CD4-positive, alpha-beta T cell (primary cell): Measurements from ENCODE around the gene MOBP. TPM values are rescaled to one million over a fixed set of nuclear protein-coding genes. Genes with fewer than 3 reads are reported as not detected.

Source experiments
- ATAC-seq: fragments of 200-7000 bp; cut with Tn5 transposase; one replicate; pipeline ENCODE4 v1.10.0; 2022; ENCODE audit warnings: mild to moderate bottlenecking; ENCODE audit not compliant: poor library complexity
- CTCF ChIA-PET: fragments of 350-600 bp; sonication (Branson Sonifier 250); formaldehyde crosslinking; loops from one replicate; lab custom pipeline; 2021; ENCODE audit warnings: antibody characterized with exemption, inconsistent platforms; lab: Charles Lee
- POLR2A ChIA-PET: fragments of 350-600 bp; sonication (Branson Sonifier 250); formaldehyde crosslinking; loops from one replicate; lab custom pipeline; 2021; ENCODE audit warnings: antibody characterized with exemption, inconsistent platforms; lab: Charles Lee
- DNase-seq, 14 experiments: peaks; one replicate each; pipeline ENCODE4 v3.0.0-alpha.2; 2013 to 2020; ENCODE audit warnings: mixed read lengths in 2 of 14
- H3K27ac ChIP-seq, 2 donors: one replicate each; pipeline versions ENCODE4 v1.5.1 to v1.7.0; 2013; ENCODE audit warnings: low read length in 2 of 2, low read depth in 1 of 2, mild to moderate bottlenecking in 1 of 2
- H3K27me3 ChIP-seq, 2 experiments: 1 replicate in 1 of 2; 2 replicates in 1 of 2; pipeline versions ENCODE4 v1.6.1 to v1.7.0; 2013; ENCODE audit warnings: low read length in 2 of 2, control low read depth in 1 of 2, mild to moderate bottlenecking in 1 of 2, moderate library complexity in 1 of 2; ENCODE audit not compliant: insufficient read depth in 2 of 2, control insufficient read depth in 1 of 2
- H3K36me3 ChIP-seq: one replicate; pipeline ENCODE4 v1.6.1; 2013; ENCODE audit warnings: low read length, control low read depth; ENCODE audit not compliant: insufficient read depth
- H3K4me1 ChIP-seq: one replicate; pipeline ENCODE4 v1.6.1; 2013; ENCODE audit warnings: low read length, control low read depth; ENCODE audit not compliant: insufficient read depth
- H3K4me3 ChIP-seq: one replicate; pipeline ENCODE4 v1.5.1; 2013; ENCODE audit warnings: mild to moderate bottlenecking, low read length, moderate library complexity
- H3K9me3 ChIP-seq, 2 experiments: 1 replicate in 1 of 2; 2 replicates in 1 of 2; pipeline versions ENCODE4 v1.6.1 to v1.7.0; 2013; ENCODE audit warnings: low read length in 2 of 2, mild to moderate bottlenecking in 2 of 2, control low read depth in 1 of 2, moderate library complexity in 1 of 2; ENCODE audit not compliant: control insufficient read depth in 1 of 2, insufficient read depth in 1 of 2
- H3K27ac Mint-ChIP-seq: one replicate; pipeline ENCODE4 v1.8.0; 2020; ENCODE audit warnings: mixed read lengths
- H3K27me3 Mint-ChIP-seq: one replicate; pipeline ENCODE4 v1.8.0; 2021; ENCODE audit warnings: mixed read lengths
- H3K36me3 Mint-ChIP-seq: one replicate; pipeline ENCODE4 v1.8.0; 2021; ENCODE audit warnings: low read depth, mixed read lengths
- H3K4me1 Mint-ChIP-seq: one replicate; pipeline ENCODE4 v1.8.0; 2021; ENCODE audit warnings: low read depth, mixed read lengths
- H3K4me3 Mint-ChIP-seq: one replicate; pipeline ENCODE4 v1.8.0; 2020; ENCODE audit warnings: mild to moderate bottlenecking, mixed read lengths
- H3K9me3 Mint-ChIP-seq: one replicate; pipeline ENCODE4 v1.8.0; 2020; ENCODE audit warnings: mixed read lengths
- intact Hi-C, 2 experiments: fragments of 100-400 bp; cut with DNase I in 1 of 2; cut with micrococcal nuclease in 1 of 2; formaldehyde crosslinking; loops; one replicate each; pipeline versions ENCODE4 v1.15.1 to v1.9.0; 2023 to 2025; cut with DNase I, micrococcal nuclease
- total RNA-seq, 174 experiments: library from RNA in 2 of 174; stranded (reverse) in 2 of 174; gene quantifications; one replicate each; pipeline ENCODE4 v1.2.3 and lab custom pipeline; 2021 to 2026
- TF ChIP-seq, protein P1 (sequence below): fragments of 200-600 bp; IDR thresholded peaks from one replicate; pipeline ENCODE4 v1.8.0; 2022; ENCODE audit warnings: antibody characterized with exemption, mild to moderate bottlenecking

The MOBP gene
- total RNA-seq, 2 experiments from 2014 or later, result not detected

DNA sequence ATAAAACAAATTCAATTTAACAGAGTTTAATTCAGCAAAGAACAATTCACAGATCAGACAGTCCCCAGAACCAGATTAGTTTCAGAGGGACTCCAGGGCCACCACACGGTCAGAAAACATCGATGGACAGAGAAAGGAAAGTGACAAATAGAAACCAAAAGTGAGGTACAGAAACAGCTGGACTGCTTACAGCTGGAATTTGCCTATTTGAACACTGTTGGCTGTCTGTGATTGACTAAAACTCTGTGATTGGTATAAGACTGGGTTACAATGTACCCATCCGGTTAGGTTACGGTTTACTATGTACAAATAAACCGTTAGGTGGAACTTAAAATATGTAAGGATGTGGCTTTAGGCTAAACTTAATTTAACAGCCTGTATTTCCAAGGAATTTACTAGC, 30.3 kb downstream of the MOBP start:
- H3K9me3 ChIP-seq, result peaks cover 0 to 9% of the 10 kb centered on the region in 2 experiments
- no peaks in the 10 kb centered on the region for H3K36me3 ChIP-seq
- ATAC-seq (no peak), DNase-seq (no peak)
- Mint-ChIP-seq H3K9me3 (no peaks in the 10 kb centered on the region), H3K4me1 (no peaks in the 10 kb centered on the region), H3K27me3 (peaks cover 48% of the 10 kb centered on the region), H3K36me3 (no peaks in the 10 kb centered on the region), H3K4me3 (no peak overlapping the region), H3K27ac (no peak overlapping the region)
- ChIA-PET POLR2A (no interaction called here), CTCF (no interaction called here)
- H3K4me3 ChIP-seq, result no peak overlapping the region
- peaks cover 2% of the 10 kb centered on the region for H3K4me1 ChIP-seq
- TF ChIP-seq, protein P1, sequence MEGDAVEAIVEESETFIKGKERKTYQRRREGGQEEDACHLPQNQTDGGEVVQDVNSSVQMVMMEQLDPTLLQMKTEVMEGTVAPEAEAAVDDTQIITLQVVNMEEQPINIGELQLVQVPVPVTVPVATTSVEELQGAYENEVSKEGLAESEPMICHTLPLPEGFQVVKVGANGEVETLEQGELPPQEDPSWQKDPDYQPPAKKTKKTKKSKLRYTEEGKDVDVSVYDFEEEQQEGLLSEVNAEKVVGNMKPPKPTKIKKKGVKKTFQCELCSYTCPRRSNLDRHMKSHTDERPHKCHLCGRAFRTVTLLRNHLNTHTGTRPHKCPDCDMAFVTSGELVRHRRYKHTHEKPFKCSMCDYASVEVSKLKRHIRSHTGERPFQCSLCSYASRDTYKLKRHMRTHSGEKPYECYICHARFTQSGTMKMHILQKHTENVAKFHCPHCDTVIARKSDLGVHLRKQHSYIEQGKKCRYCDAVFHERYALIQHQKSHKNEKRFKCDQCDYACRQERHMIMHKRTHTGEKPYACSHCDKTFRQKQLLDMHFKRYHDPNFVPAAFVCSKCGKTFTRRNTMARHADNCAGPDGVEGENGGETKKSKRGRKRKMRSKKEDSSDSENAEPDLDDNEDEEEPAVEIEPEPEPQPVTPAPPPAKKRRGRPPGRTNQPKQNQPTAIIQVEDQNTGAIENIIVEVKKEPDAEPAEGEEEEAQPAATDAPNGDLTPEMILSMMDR, result no peak
- intact Hi-C loops, result loop anchor here in 1 of 2 experiments (5.0 kb wide), 1 partner anchor 50 kb away; no protein-coding TSS in a partner anchor
- no peak overlapping the region for H3K27ac ChIP-seq
- H3K27me3 ChIP-seq, result peaks cover 19 to 45% of the 10 kb centered on the region in 2 experiments

DNA sequence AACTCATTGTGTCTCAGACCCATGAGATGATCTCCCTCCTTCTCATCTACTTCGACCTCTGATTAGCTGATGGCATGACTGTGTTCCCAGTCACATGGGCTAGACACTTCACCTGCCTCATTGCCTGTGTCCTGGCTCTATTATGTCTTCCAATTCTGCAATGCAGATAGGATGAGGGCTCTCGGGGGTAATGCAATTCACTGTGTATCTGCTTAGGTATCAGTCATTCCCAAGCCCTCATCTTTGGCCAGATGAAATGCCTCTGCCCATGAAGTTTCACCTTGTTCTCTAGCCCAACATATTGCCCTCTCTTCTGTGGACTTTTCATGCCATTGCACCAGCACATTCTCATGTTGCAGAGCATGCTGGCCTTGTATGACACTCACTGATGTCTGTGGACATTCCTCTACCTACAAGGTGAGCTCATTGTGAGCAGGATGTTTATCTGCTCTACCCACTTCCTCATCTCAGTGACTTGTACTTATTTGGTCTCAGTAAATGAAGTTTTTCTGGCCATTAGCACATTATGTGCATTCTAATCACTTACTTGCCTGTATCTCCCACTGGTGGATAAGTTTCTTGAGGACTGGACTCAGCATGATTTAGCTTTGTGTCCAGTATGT, 32.3 kb downstream of the MOBP start:
- intact Hi-C loops, result loop anchor here in 1 of 2 experiments (5.0 kb wide), 1 partner anchor 52 kb away; no protein-coding TSS in a partner anchor
- no peaks in the 10 kb centered on the region for H3K9me3 Mint-ChIP-seq
- POLR2A ChIA-PET, result no interaction called here

GRCh38 chr3:39501059-39501458, 33.6 kb downstream of the MOBP start:
- peaks cover 19 to 52% of the 10 kb centered on the region in 2 experiments for H3K27me3 ChIP-seq
- no peaks in the 10 kb centered on the region for H3K36me3 ChIP-seq
- ATAC-seq (no peak), DNase-seq (no peak)
- POLR2A ChIA-PET, result no interaction called here
- peaks cover 2% of the 10 kb centered on the region for H3K4me1 ChIP-seq
- Mint-ChIP-seq H3K36me3 (no peaks in the 10 kb centered on the region), H3K27me3 (peaks cover 41% of the 10 kb centered on the region), H3K9me3 (no peaks in the 10 kb centered on the region), H3K4me1 (no peaks in the 10 kb centered on the region), H3K4me3 (no peak overlapping the region), H3K27ac (no peak overlapping the region)
- H3K27ac ChIP-seq, result no peak overlapping the region
- CTCF ChIA-PET, result no interaction called here
- H3K9me3 ChIP-seq, result peaks cover 0 to 9% of the 10 kb centered on the region in 2 experiments
- H3K4me3 ChIP-seq, result no peak overlapping the region
- TF ChIP-seq, protein P1, result no peak
- intact Hi-C loops, result no loop called here

More for the DNA sequence above, 32.3 kb downstream of the MOBP start:
- Mint-ChIP-seq H3K4me1 (no peaks in the 10 kb centered on the region), H3K36me3 (no peaks in the 10 kb centered on the region), H3K4me3 (no peak overlapping the region), H3K27ac (no peak overlapping the region), H3K27me3 (peaks cover 41% of the 10 kb centered on the region)
- no peaks in the 10 kb centered on the region for H3K36me3 ChIP-seq
- H3K4me3 ChIP-seq, result no peak overlapping the region
- no peak overlapping the region for H3K27ac ChIP-seq
- peaks cover 2% of the 10 kb centered on the region for H3K4me1 ChIP-seq
- peaks cover 19 to 52% of the 10 kb centered on the region in 2 experiments for H3K27me3 ChIP-seq
- CTCF ChIA-PET, result no interaction called here
- DNase-seq, result no peak
- TF ChIP-seq, protein P1, result no peak
- ATAC-seq, result no peak
- H3K9me3 ChIP-seq, result peaks cover 0 to 9% of the 10 kb centered on the region in 2 experiments
